Body of pancreas (tissue), 4 donors: ENCODE data around the gene R3HDM2. TPM values are rescaled to one million over a fixed set of nuclear protein-coding genes. Genes with fewer than 3 reads are reported as not detected.

Source experiments
- ATAC-seq: fragments of 150-250 bp; one replicate; pipeline ENCODE4 v1.9.1; 2016
- DNase-seq, 4 donors: peaks; one replicate each; pipeline ENCODE4 v3.0.0-alpha.2; 2019
- H3K27ac ChIP-seq, 4 donors: fragments of 200-600 bp; sonication (generic); 1 replicate in 3 of 4; 2 replicates in 1 of 4; pipeline versions ENCODE4 v1.5.1 to v1.6.1; 2016 to 2019; ENCODE audit warnings: mild to moderate bottlenecking in 1 of 4, mixed read lengths in 1 of 4, moderate library complexity in 1 of 4
- H3K27me3 ChIP-seq, 2 donors: fragments of 200-600 bp; sonication (generic); one replicate each; pipeline ENCODE4 v1.6.0; 2016; ENCODE audit warnings: mild to moderate bottlenecking in 1 of 2
- H3K36me3 ChIP-seq, 2 donors: fragments of 200-600 bp; sonication (generic); replicated peaks in 1 of 2; 2 replicates each; pipeline ENCODE4 v1.5.1; 2016; ENCODE audit warnings: low read depth in 2 of 2; ENCODE audit not compliant: insufficient read depth in 1 of 2
- H3K4me1 ChIP-seq: fragments of 200-600 bp; sonication (generic); one replicate; pipeline ENCODE4 v1.6.0; 2016
- H3K4me3 ChIP-seq, 2 donors: fragments of 200-600 bp; sonication (generic); 1 replicate in 1 of 2; 2 replicates in 1 of 2; pipeline ENCODE4 v1.5.1; 2016 to 2019
- H3K9me3 ChIP-seq, 3 donors: fragments of 200-600 bp; sonication (generic); 1 replicate in 2 of 3; 2 replicates in 1 of 3; pipeline ENCODE4 v1.5.1; 2016
- POLR2A ChIP-seq, 3 donors: fragments of 450-650 bp; IDR thresholded peaks; one replicate each; pipeline ENCODE4 v1.6.1; 2016; ENCODE audit warnings: antibody characterized with exemption in 3 of 3, mild to moderate bottlenecking in 2 of 3
- WGBS, 2 donors: methylation state at CpG; one replicate each; pipeline ENCODE4 v1.1.5; 2017; 5-methylcytosine and 5-hydroxymethylcytosine counted together
- intact Hi-C: fragments of 100-400 bp; cut with DNase I; formaldehyde crosslinking; loops from one replicate; pipeline ENCODE4 v1.15.1; 2023
- total RNA-seq, 2 donors: library from RNA; depleted of rRNA; stranded (reverse); fragments of >200 nt; gene quantifications; one replicate each; pipeline ENCODE4 v1.1.0, GENCODE V29; 2016
- TF ChIP-seq, protein P1 (sequence below), 7 experiments: fragments of 450-650 bp in 4 of 7; fragments of 200-600 bp in 3 of 7; sonication (generic) in 3 of 7; IDR thresholded peaks; one replicate each; pipeline ENCODE4 v1.5.1; 2016 to 2019; ENCODE audit warnings: antibody characterized with exemption in 7 of 7

R3HDM2 gene
- total RNA-seq, 2 donors from 2014 or later, result 16.1 to 41.9 TPM

DNA sequence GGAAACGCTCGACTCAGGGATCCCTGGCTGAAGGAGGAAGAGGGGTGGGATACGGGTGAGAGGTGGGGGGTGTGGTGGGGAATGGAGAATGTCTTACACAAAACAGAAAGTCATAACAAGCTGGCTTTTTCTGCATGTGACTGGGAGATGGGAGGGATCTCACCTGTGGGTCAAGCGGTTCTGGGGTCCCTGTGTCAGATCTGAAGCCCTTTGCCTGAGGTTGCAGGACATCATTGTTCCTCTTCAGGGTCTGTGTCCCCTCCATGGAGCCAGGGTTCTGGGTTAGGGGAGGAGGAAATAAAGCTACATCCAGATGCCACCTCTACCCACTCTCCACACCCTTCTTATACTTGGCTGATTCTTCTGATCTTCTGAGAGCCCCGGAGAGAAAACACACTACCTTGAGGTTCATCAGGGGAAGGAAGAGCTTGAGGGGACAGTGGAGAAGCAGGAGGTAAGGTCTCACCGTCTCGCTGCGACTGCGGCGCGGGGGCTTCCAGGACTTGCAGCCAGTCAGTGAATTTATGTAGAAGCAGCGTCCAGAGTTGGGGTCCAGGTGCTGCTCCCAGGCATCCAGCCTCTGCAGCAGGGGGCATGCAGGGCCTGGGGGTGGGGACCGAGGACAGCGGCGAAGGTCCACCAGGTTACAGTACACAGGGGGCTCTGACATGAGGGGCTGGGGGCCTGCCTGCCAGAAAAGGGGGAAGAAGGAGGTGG, 46.3 kb upstream of the R3HDM2 start:
- DNase-seq (no peak), ATAC-seq (no peak)
- Histone ChIP-seq H3K4me1 (peaks cover 15% of the 10 kb centered on the region), H3K36me3 (no peaks in the 10 kb centered on the region), H3K27me3 (peaks cover 0 to 17% of the 10 kb centered on the region in 2 donors), H3K4me3 (no peak overlapping the region), H3K27ac (peak overlapping the region in 1 of 4 donors; percentile 43), H3K9me3 (no peaks in the 10 kb centered on the region)
- intact Hi-C loops, result no loop called here
- no peak for TF ChIP-seq POLR2A (IDR thresholded peaks at IDR 0.05)
- TF ChIP-seq, protein P1, sequence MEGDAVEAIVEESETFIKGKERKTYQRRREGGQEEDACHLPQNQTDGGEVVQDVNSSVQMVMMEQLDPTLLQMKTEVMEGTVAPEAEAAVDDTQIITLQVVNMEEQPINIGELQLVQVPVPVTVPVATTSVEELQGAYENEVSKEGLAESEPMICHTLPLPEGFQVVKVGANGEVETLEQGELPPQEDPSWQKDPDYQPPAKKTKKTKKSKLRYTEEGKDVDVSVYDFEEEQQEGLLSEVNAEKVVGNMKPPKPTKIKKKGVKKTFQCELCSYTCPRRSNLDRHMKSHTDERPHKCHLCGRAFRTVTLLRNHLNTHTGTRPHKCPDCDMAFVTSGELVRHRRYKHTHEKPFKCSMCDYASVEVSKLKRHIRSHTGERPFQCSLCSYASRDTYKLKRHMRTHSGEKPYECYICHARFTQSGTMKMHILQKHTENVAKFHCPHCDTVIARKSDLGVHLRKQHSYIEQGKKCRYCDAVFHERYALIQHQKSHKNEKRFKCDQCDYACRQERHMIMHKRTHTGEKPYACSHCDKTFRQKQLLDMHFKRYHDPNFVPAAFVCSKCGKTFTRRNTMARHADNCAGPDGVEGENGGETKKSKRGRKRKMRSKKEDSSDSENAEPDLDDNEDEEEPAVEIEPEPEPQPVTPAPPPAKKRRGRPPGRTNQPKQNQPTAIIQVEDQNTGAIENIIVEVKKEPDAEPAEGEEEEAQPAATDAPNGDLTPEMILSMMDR (IDR thresholded peaks at IDR 0.05), result no peak
- WGBS, 2 donors, result 80 to 89% methylated on average over 12 of the region's 15 CpGs

DNA sequence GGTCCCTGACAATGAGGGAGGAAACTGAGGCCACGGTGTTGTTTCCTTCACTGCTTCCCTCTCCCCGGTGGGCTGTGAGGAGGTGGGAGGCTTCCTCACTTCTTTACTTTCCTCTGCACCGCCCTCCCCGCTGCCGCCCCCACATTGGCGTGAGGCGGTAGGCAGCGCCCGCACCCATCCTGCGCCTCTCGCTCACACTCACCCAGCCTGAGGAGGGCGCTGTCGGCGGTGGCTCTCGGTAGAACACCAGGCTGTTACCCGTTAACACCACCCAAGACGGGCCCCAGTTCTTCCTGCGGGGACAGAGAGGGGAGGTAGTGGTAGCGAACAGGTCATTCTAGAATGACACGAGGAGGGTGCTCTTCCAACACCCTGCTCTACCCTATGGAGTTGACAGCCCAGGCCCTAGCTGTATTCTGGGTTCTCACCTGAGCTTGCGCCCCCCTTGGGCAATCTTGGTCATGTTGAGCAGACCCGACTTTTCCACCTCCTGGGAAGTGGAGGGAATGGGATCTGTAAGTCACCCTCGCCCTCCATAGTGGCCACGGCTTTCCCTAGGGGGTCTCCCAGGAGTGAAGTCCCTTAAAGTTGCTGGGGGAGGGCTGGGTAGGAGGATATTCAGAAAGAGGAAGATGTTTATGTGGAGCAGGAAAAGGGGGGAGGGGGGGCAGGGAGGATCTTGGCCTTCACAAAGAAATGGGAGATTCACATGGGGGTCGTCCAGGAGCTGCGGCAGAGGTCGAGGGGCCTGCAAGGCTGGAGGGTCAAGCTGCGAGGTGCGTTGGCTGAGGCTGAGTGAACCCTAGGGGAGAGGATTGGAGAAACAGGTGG, 45.5 kb upstream of the R3HDM2 start:
- peak overlapping the region in 1 of 2 donors; percentile 16 for H3K4me3 ChIP-seq
- TF ChIP-seq POLR2A (IDR thresholded peaks at IDR 0.05), result no peak
- TF ChIP-seq, protein P1 (IDR thresholded peaks at IDR 0.05), result peak in 4 of 7 experiments; percentile 3 to 26 (median 15)
- DNase-seq (peak in 1 of 4 donors; percentile 31), ATAC-seq (peak; percentile 22)
- H3K4me1 ChIP-seq, result peaks cover 15% of the 10 kb centered on the region
- no peaks in the 10 kb centered on the region for H3K9me3 ChIP-seq
- no peaks in the 10 kb centered on the region for H3K36me3 ChIP-seq
- H3K27ac ChIP-seq, result no peak overlapping the region
- peaks cover 0 to 17% of the 10 kb centered on the region in 2 donors for H3K27me3 ChIP-seq
- WGBS, 2 donors, result 18 to 61% methylated on average over 10 to 28 of the region's 29 CpGs
- intact Hi-C loops, result no loop called here

DNA sequence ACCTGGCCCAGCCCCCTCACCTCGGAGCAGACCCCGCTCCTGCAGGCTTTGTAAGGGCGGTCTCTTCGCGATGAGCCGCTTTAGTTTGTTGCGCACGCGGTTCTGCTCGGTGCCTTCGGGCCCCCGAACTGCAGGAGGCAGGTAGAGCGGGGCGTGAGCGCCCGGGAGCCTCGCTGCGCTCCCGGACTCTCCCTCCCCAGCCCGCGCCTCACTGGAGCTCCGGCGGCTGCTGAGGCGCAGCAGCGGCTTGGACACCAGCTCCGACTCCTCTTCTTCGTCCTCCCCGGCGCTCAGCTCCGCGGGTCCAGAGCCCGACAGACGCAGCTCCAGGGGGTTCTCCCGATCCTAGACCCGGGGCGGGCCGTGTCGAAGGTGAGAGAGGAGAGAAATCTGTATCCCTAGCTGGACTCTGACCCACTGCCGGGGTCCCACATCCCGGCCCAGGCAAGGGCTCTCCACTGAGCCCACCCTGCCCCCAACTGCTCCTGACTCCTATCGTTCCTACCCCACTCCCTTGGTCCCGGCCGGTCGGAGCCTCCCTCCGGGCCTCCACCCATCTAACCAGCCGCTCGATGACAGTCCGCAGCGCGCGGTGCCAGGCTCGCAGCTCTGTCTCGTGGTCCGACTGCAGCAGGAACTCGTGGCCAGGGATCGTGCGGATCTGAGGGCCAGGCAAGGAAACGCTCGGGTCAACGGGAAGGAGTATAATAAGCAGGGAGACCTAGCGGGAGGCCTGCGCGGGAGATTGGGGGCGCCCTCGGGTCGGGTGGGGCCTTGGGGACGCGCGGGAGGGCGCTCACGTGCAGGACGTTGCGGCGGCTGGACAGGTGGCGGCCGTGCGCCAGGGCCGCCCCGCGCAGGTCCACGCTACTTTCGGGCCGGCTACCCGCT, 44.7 kb upstream of the R3HDM2 start:
- intact Hi-C loops, result no loop called here
- TF ChIP-seq, protein P1 (IDR thresholded peaks at IDR 0.05), result no peak
- no peak for TF ChIP-seq POLR2A (IDR thresholded peaks at IDR 0.05)

DNA sequence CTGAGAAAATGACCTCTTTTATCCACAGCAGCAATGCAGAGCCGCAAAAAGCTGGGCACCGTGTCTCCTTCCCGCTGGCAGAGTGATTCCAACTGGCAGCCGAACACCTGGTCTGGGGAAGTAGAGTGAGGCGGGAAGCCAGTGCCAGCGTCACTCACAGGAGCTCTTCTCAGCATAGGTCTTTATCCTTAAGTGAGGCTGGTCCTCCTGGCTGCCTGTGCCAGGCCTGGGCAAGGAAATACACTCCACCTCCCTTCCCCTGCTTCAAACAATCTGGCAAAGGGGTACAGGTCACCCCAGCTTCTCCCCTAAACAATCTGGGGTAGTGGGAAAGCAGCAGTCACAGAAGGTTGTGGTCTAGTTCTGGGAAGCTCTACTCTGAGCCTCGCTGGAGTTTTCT, 44.0 kb upstream of the R3HDM2 start:
- TF ChIP-seq, protein P1 (IDR thresholded peaks at IDR 0.05), result no peak
- no peak for TF ChIP-seq POLR2A (IDR thresholded peaks at IDR 0.05)
- 64 to 79% methylated on average over 4 to 7 of the region's 7 CpGs for WGBS, 2 donors
- Histone ChIP-seq H3K36me3 (no peaks in the 10 kb centered on the region), H3K4me1 (peaks cover 15% of the 10 kb centered on the region), H3K4me3 (no peak overlapping the region), H3K27me3 (peaks cover 0 to 17% of the 10 kb centered on the region in 2 donors), H3K9me3 (no peaks in the 10 kb centered on the region), H3K27ac (no peak overlapping the region)
- DNase-seq (no peak), ATAC-seq (no peak)
- intact Hi-C loops, result no loop called here

More for the DNA sequence above, 44.7 kb upstream of the R3HDM2 start:
- Histone ChIP-seq H3K4me3 (peak overlapping the region in 1 of 2 donors; percentile 16), H3K9me3 (no peaks in the 10 kb centered on the region), H3K27me3 (peaks cover 0 to 17% of the 10 kb centered on the region in 2 donors), H3K27ac (no peak overlapping the region), H3K36me3 (no peaks in the 10 kb centered on the region), H3K4me1 (peaks cover 15% of the 10 kb centered on the region)
- 13 to 14% methylated on average over 16 to 84 of the region's 84 CpGs for WGBS, 2 donors
- DNase-seq, result peak; percentile 48 to 60 (median 53)
- peak; percentile 64 for ATAC-seq
